ENCODE results near the gene CCDC184.
A peak's percentile ranks its signal among the peaks of the same experiment; 100 is the strongest.
"Not testable (repeated sequence)": the region's sequence is repeated elsewhere in the genome, so short reads cannot be mapped to it uniquely, and the experiment has no call there.

Gene CCDC184

GRCh38 chr12:48194799-48195201 is 11.4 kb downstream of the CCDC184 start:
- Histone ChIP-seq H3K4me3 (ENCODE audit: low read length) (no peak overlapping the region), H3K36me3 (ENCODE audit: insufficient read depth, low read length) (no peaks in the 10 kb centered on the region), H3K27me3 (ENCODE audit: insufficient read depth, low read length) (peaks cover 75% of the 10 kb centered on the region), H3K9me3 (ENCODE audit: insufficient read depth, low read depth, low read length) (no peaks in the 10 kb centered on the region), H3K27ac (ENCODE audit: low read depth, low read length) (no peak overlapping the region), H3K9ac (ENCODE audit: low read depth, low read length) (no peak overlapping the region), H3K4me1 (ENCODE audit: insufficient read depth, low read length) (no peaks in the 10 kb centered on the region)
- WGBS = 65% methylated on average over 1 of the region's 1 CpG

- Histone ChIP-seq H3K27me3 (ENCODE audit: insufficient read depth, low read length) (peaks cover 80% of the 10 kb centered on the region), H3K4me3 (ENCODE audit: low read length) (peak overlapping the region; percentile 85), H3K27ac (ENCODE audit: low read depth, low read length) (peak overlapping the region; percentile 8; the same call in 1 of the 2 replicates), H3K9ac (ENCODE audit: low read depth, low read length) (peak overlapping the region; percentile 2; the same call in 1 of the 2 replicates), H3K36me3 (ENCODE audit: insufficient read depth, low read length) (no peaks in the 10 kb centered on the region), H3K4me1 (ENCODE audit: insufficient read depth, low read length) (no peaks in the 10 kb centered on the region), H3K9me3 (ENCODE audit: insufficient read depth, low read depth, low read length) (no peaks in the 10 kb centered on the region)
- WGBS = 1% methylated on average over 9 of the region's 10 CpGs
Observed at GRCh38 chr12:48197549-48197970, 14.1 kb downstream of the CCDC184 start.

GRCh38 chr12:48197971-48198671 is 14.7 kb downstream of the CCDC184 start:
- Histone ChIP-seq H3K9ac (ENCODE audit: low read depth, low read length) (peak overlapping the region; percentile 88), H3K4me3 (ENCODE audit: low read length) (peak overlapping the region; percentile 85), H3K27ac (ENCODE audit: low read depth, low read length) (peak overlapping the region; percentile 76), H3K27me3 (ENCODE audit: insufficient read depth, low read length) (peaks cover 80% of the 10 kb centered on the region), H3K36me3 (ENCODE audit: insufficient read depth, low read length) (no peaks in the 10 kb centered on the region), H3K9me3 (ENCODE audit: insufficient read depth, low read depth, low read length) (no peaks in the 10 kb centered on the region), H3K4me1 (ENCODE audit: insufficient read depth, low read length) (no peaks in the 10 kb centered on the region)
- WGBS = under 1% methylated on average over 39 of the region's 39 CpGs

GRCh38 chr12:48198672-48198971 is 15.2 kb downstream of the CCDC184 start:
- H3K27ac ChIP-seq (ENCODE audit: low read depth, low read length) = peak overlapping the region; percentile 76
- no peaks in the 10 kb centered on the region for H3K9me3 ChIP-seq (ENCODE audit: insufficient read depth, low read depth, low read length)
- peaks cover 79% of the 10 kb centered on the region for H3K27me3 ChIP-seq (ENCODE audit: insufficient read depth, low read length)
- H3K4me3 ChIP-seq (ENCODE audit: low read length) = peak overlapping the region; percentile 85
- peak overlapping the region; percentile 88 for H3K9ac ChIP-seq (ENCODE audit: low read depth, low read length)
- H3K4me1 ChIP-seq (ENCODE audit: insufficient read depth, low read length) = no peaks in the 10 kb centered on the region
- no peaks in the 10 kb centered on the region for H3K36me3 ChIP-seq (ENCODE audit: insufficient read depth, low read length)
- 14% methylated on average over 26 of the region's 26 CpGs for WGBS

GRCh38 chr12:48198985-48199384 is 15.5 kb downstream of the CCDC184 start:
- H3K27me3 ChIP-seq (ENCODE audit: insufficient read depth, low read length) = peaks cover 79% of the 10 kb centered on the region
- no peaks in the 10 kb centered on the region for H3K9me3 ChIP-seq (ENCODE audit: insufficient read depth, low read depth, low read length)
- no peak overlapping the region for H3K27ac ChIP-seq (ENCODE audit: low read depth, low read length)
- no peaks in the 10 kb centered on the region for H3K4me1 ChIP-seq (ENCODE audit: insufficient read depth, low read length)
- peak overlapping the region; percentile 88; the same call in 1 of the 2 replicates for H3K9ac ChIP-seq (ENCODE audit: low read depth, low read length)
- no peaks in the 10 kb centered on the region for H3K36me3 ChIP-seq (ENCODE audit: insufficient read depth, low read length)
- WGBS = 70% methylated on average over 8 of the region's 10 CpGs
- H3K4me3 ChIP-seq (ENCODE audit: low read length) = peak overlapping the region; percentile 85

- Histone ChIP-seq H3K9me3 (ENCODE audit: insufficient read depth, low read depth, low read length) (no peaks in the 10 kb centered on the region), H3K9ac (ENCODE audit: low read depth, low read length) (no peak overlapping the region), H3K4me1 (ENCODE audit: insufficient read depth, low read length) (no peaks in the 10 kb centered on the region), H3K27me3 (ENCODE audit: insufficient read depth, low read length) (peaks cover 78% of the 10 kb centered on the region), H3K4me3 (ENCODE audit: low read length) (no peak overlapping the region), H3K27ac (ENCODE audit: low read depth, low read length) (no peak overlapping the region), H3K36me3 (ENCODE audit: insufficient read depth, low read length) (no peaks in the 10 kb centered on the region)
- 35% methylated on average over 3 of the region's 3 CpGs for WGBS
Observed at GRCh38 chr12:48199774-48200221, 16.4 kb downstream of the CCDC184 start.

GRCh38 chr12:48201091-48201490 is 17.6 kb downstream of the CCDC184 start:
- Histone ChIP-seq H3K4me1 (ENCODE audit: insufficient read depth, low read length) (no peaks in the 10 kb centered on the region), H3K9ac (ENCODE audit: low read depth, low read length) (no peak overlapping the region), H3K36me3 (ENCODE audit: insufficient read depth, low read length) (no peaks in the 10 kb centered on the region), H3K27ac (ENCODE audit: low read depth, low read length) (no peak overlapping the region), H3K9me3 (ENCODE audit: insufficient read depth, low read depth, low read length) (peaks cover 5% of the 10 kb centered on the region; the same call in 1 of the 2 replicates), H3K27me3 (ENCODE audit: insufficient read depth, low read length) (peaks cover 65% of the 10 kb centered on the region), H3K4me3 (ENCODE audit: low read length) (no peak overlapping the region)
- WGBS = 62% methylated on average over 1 of the region's 3 CpGs

GRCh38 chr12:48201516-48201915 is 18.1 kb downstream of the CCDC184 start:
- WGBS = 87% methylated on average over 2 of the region's 3 CpGs
- no peaks in the 10 kb centered on the region for H3K36me3 ChIP-seq (ENCODE audit: insufficient read depth, low read length)
- no peaks in the 10 kb centered on the region for H3K4me1 ChIP-seq (ENCODE audit: insufficient read depth, low read length)
- H3K9ac ChIP-seq (ENCODE audit: low read depth, low read length) = no peak overlapping the region
- H3K27me3 ChIP-seq (ENCODE audit: insufficient read depth, low read length) = peaks cover 61% of the 10 kb centered on the region
- H3K4me3 ChIP-seq (ENCODE audit: low read length) = no peak overlapping the region
- no peak overlapping the region for H3K27ac ChIP-seq (ENCODE audit: low read depth, low read length)
- peaks cover 8% of the 10 kb centered on the region for H3K9me3 ChIP-seq (ENCODE audit: insufficient read depth, low read depth, low read length)

GRCh38 chr12:48202766-48203165 is 19.3 kb downstream of the CCDC184 start:
- H3K4me1 ChIP-seq (ENCODE audit: insufficient read depth, low read length) = no peaks in the 10 kb centered on the region
- 83% methylated on average over 8 of the region's 8 CpGs for WGBS
- no peak overlapping the region for H3K9ac ChIP-seq (ENCODE audit: low read depth, low read length)
- H3K4me3 ChIP-seq (ENCODE audit: low read length) = no peak overlapping the region
- H3K27me3 ChIP-seq (ENCODE audit: insufficient read depth, low read length) = peaks cover 61% of the 10 kb centered on the region
- H3K36me3 ChIP-seq (ENCODE audit: insufficient read depth, low read length) = no peaks in the 10 kb centered on the region
- H3K9me3 ChIP-seq (ENCODE audit: insufficient read depth, low read depth, low read length) = peaks cover 16% of the 10 kb centered on the region
- no peak overlapping the region for H3K27ac ChIP-seq (ENCODE audit: low read depth, low read length)

- no peak within 1 kb of the TSS for H3K27ac ChIP-seq (ENCODE audit: low read depth, low read length)
- WGBS = 87% methylated on average over 4 of the region's 4 CpGs
- H3K4me3 ChIP-seq (ENCODE audit: low read length) = no peak within 1 kb of the TSS
- no peak within 1 kb of the TSS for H3K9ac ChIP-seq (ENCODE audit: low read depth, low read length)
- peaks cover 61% of the 10 kb centered on the region for H3K27me3 ChIP-seq (ENCODE audit: insufficient read depth, low read length)
- no peaks in the 10 kb centered on the region for H3K36me3 ChIP-seq (ENCODE audit: insufficient read depth, low read length)
- H3K9me3 ChIP-seq (ENCODE audit: insufficient read depth, low read depth, low read length) = peaks cover 16% of the 10 kb centered on the region
- H3K4me1 ChIP-seq (ENCODE audit: insufficient read depth, low read length) = no peaks in the 10 kb centered on the region
Observed at GRCh38 chr12:48203192-48203591, 19.7 kb downstream of the CCDC184 start, which contains the start of gene OR10AD1. Gene OR10AD1 (minus strand): TSS chr12:48203292. CDS start chr12:48203292, 0 bp downstream.

- peaks cover 16% of the 10 kb centered on the region for H3K9me3 ChIP-seq (ENCODE audit: insufficient read depth, low read depth, low read length)
- not testable (repeated sequence) for H3K9ac ChIP-seq (ENCODE audit: low read depth, low read length); H3K4me3 ChIP-seq (ENCODE audit: low read length); H3K36me3 ChIP-seq (ENCODE audit: insufficient read depth, low read length); H3K4me1 ChIP-seq (ENCODE audit: insufficient read depth, low read length); H3K27ac ChIP-seq (ENCODE audit: low read depth, low read length)
- peaks cover 22% of the 10 kb centered on the region for H3K27me3 ChIP-seq (ENCODE audit: insufficient read depth, low read length)
- 82% methylated on average over 1 of the region's 2 CpGs for WGBS
Observed at GRCh38 chr12:48209495-48209894, 26.1 kb downstream of the CCDC184 start.

Measured in HUES64 (cell line).